Measurements from ENCODE around the gene KRT39. TPM values are rescaled to one million over a fixed set of nuclear protein-coding genes. Genes with fewer than 3 reads are reported as not detected.

KRT39 gene
- total RNA-seq, 1 donor from 2014 or later, result 0.59 TPM

DNA sequence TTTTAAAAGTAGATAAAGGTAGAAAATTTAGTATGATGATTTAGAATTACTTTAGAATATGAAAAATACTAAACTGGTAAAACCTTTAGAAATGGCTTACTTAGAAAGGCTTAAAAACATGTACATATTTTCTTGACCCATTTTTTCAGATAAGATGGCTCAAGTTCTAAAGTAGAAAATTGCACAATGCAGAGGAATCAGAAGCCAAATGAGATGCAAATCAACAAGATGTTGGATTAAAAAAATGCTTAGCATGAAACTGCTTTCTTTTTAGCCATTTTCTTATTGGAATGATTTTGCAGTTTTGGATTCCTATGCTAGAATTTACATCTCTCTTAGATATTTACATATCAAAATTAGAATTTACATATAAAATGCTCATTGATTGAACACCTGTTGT is 43.7 kb upstream of the KRT39 start:
- no peak overlapping the region for H3K27ac ChIP-seq
- intact Hi-C loops (cut with DNase I), result no loop called here
- H3K4me3 ChIP-seq, result no peak overlapping the region
- TF ChIP-seq, protein P1, sequence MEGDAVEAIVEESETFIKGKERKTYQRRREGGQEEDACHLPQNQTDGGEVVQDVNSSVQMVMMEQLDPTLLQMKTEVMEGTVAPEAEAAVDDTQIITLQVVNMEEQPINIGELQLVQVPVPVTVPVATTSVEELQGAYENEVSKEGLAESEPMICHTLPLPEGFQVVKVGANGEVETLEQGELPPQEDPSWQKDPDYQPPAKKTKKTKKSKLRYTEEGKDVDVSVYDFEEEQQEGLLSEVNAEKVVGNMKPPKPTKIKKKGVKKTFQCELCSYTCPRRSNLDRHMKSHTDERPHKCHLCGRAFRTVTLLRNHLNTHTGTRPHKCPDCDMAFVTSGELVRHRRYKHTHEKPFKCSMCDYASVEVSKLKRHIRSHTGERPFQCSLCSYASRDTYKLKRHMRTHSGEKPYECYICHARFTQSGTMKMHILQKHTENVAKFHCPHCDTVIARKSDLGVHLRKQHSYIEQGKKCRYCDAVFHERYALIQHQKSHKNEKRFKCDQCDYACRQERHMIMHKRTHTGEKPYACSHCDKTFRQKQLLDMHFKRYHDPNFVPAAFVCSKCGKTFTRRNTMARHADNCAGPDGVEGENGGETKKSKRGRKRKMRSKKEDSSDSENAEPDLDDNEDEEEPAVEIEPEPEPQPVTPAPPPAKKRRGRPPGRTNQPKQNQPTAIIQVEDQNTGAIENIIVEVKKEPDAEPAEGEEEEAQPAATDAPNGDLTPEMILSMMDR (IDR thresholded peaks at IDR 0.05), result no peak
- H3K36me3 ChIP-seq, result no peaks in the 10 kb centered on the region
- no peaks in the 10 kb centered on the region for H3K27me3 ChIP-seq (ENCODE audit: low read depth)
- no peaks in the 10 kb centered on the region for H3K9me3 ChIP-seq
- ATAC-seq, result no peak
- no peak for DNase-seq
- no peaks in the 10 kb centered on the region for H3K4me1 ChIP-seq

DNA sequence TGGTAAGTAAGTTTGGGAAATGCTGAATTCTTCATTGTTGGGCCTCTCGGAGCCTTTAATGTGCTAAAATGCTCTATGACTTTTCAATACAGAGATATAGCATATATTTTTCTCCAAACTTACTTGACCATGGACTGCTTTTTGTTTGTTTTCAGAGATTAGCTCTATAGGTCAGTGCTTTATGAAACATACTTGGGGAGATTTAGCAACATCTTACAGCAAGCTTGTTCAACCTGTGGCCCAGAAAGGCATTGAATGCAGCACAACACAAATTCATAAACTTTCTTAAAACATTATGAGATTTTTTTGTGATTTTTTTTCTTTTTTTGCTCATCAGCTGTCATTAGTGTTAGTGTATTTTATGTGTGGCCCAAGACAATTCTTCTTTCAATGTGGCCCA is 43.2 kb upstream of the KRT39 start:
- ATAC-seq (no peak), DNase-seq (no peak)
- no peak overlapping the region for H3K27ac ChIP-seq
- H3K27me3 ChIP-seq (ENCODE audit: low read depth), result no peaks in the 10 kb centered on the region
- no peaks in the 10 kb centered on the region for H3K36me3 ChIP-seq
- no peaks in the 10 kb centered on the region for H3K4me1 ChIP-seq
- H3K9me3 ChIP-seq, result no peaks in the 10 kb centered on the region
- H3K4me3 ChIP-seq, result no peak overlapping the region
- TF ChIP-seq, protein P1 (IDR thresholded peaks at IDR 0.05), result no peak
- intact Hi-C loops (cut with DNase I), result no loop called here

DNA sequence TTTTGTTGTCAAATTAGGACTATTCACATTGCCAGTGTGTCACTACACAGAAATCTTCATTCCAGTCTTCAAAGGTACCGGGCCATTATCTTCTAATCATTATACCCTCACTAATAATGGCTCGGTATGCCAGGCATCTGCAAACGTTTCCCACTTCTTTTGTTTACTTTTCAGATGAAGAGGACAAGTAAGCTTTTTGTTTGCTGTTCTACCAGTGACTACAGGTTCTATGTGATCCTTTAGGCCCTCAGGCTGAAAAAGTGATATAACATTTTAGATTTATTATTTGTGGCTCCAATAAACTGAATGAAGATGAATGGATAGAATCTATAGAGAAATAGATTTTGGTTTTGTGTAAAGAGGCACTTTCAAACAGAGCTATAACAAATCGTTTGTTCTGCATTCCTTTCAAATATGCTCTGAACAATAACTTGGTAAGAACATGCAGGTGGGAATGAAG is 42.6 kb upstream of the KRT39 start:
- H3K9me3 ChIP-seq, result no peaks in the 10 kb centered on the region
- no peak overlapping the region for H3K27ac ChIP-seq
- H3K27me3 ChIP-seq (ENCODE audit: low read depth), result no peaks in the 10 kb centered on the region
- H3K4me1 ChIP-seq, result no peaks in the 10 kb centered on the region
- ATAC-seq (peak; percentile 59 to 91), DNase-seq (no peak)
- no peaks in the 10 kb centered on the region for H3K36me3 ChIP-seq
- intact Hi-C loops (cut with DNase I), result no loop called here
- H3K4me3 ChIP-seq, result no peak overlapping the region
- TF ChIP-seq, protein P1 (IDR thresholded peaks at IDR 0.05), result no peak

DNA sequence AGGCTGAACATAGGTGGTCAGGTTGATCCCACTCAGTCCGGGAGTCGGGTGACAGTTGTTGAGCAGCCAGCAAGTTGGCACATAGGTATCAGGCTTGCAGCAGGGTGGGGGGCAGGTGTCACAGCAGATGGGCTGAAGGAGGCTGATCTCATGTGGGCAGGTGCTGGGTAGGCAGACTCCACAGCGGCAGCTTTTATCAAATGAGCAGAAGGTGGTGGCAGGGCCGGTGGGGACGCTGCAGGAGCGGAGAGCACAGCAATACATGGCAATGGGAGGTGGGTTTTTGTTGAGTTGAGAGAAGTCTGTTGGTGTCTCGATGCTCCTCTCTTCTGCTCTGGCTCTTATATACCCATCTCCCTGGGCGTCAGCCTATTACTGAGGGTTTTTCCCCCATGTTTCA is 42.1 kb upstream of the KRT39 start, which contains the start of gene KRTAP3-1:
Gene KRTAP3-1, minus strand, starts transcription at position 318 of the 400 bp plus-strand sequence. Its CDS starts 54 bp downstream, at position 264.
- intact Hi-C loops (cut with DNase I), result no loop called here
- peak in 1 of 2 donors; percentile 40 for ATAC-seq
- DNase-seq, result no peak
- no peaks in the 10 kb centered on the region for H3K4me1 ChIP-seq
- no peak within 1 kb of the TSS for H3K27ac ChIP-seq
- no peaks in the 10 kb centered on the region for H3K27me3 ChIP-seq (ENCODE audit: low read depth)
- TF ChIP-seq, protein P1 (IDR thresholded peaks at IDR 0.05), result no peak
- H3K4me3 ChIP-seq, result no peak within 1 kb of the TSS
- no peaks in the 10 kb centered on the region for H3K9me3 ChIP-seq
- no peaks in the 10 kb centered on the region for H3K36me3 ChIP-seq

DNA sequence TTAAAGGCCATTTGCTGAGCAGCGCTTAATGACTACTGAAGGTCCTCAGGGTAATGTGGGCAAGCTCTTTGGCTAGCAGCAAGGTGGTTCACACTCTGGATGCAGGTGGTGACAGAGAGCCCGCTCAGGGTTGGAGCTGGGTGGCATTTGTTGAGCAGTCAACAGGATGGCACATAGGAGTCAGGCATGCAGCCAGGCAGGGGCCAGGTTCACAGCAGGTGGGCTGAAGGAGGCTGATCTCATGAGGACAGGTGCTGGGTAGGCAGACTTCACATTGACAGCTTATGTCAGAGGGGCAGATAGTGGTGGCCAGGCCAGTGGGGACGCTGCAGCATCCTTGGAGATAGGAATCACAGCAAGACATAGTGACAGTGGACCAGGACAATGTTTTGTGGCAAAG is 37.6 kb upstream of the KRT39 start:
- intact Hi-C loops (cut with DNase I), result no loop called here
- Histone ChIP-seq H3K27me3 (ENCODE audit: low read depth) (no peaks in the 10 kb centered on the region), H3K4me1 (no peaks in the 10 kb centered on the region), H3K36me3 (no peaks in the 10 kb centered on the region), H3K4me3 (no peak overlapping the region), H3K9me3 (no peaks in the 10 kb centered on the region), H3K27ac (no peak overlapping the region)
- TF ChIP-seq, protein P1 (IDR thresholded peaks at IDR 0.05), result no peak
- ATAC-seq (no peak), DNase-seq (no peak)

DNA sequence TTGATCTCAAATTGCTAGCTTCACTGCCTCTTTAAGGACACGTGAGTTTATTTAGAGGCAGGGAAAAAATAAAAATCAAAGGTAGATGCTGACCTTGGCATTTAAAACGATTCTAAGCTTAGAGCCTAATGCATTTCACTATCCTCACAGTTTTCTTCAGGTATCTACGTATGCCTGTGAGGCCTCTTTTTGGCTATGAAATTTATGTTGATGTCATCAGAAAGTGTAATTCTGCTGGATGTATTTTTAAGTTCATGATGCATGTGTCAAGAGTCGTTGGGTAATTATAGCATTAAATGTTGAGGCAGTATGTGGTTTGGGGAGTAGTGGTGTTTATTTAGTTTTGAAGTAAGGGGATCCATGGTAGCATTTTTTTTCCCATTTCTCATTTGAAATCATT is 37.2 kb upstream of the KRT39 start:
- TF ChIP-seq, protein P1 (IDR thresholded peaks at IDR 0.05), result no peak
- Histone ChIP-seq H3K27ac (no peak overlapping the region), H3K36me3 (no peaks in the 10 kb centered on the region), H3K4me1 (no peaks in the 10 kb centered on the region), H3K9me3 (no peaks in the 10 kb centered on the region), H3K27me3 (ENCODE audit: low read depth) (no peaks in the 10 kb centered on the region), H3K4me3 (no peak overlapping the region)
- ATAC-seq (no peak), DNase-seq (no peak)
- intact Hi-C loops (cut with DNase I), result no loop called here

Measured in lower lobe of right lung (tissue), 2 donors.